ENCODE measurements around the gene DKC1.
"Not testable (repeated sequence)": the region's sequence is repeated elsewhere in the genome, so short reads cannot be mapped to it uniquely, and the experiment has no call there.

DKC1 gene

DNA sequence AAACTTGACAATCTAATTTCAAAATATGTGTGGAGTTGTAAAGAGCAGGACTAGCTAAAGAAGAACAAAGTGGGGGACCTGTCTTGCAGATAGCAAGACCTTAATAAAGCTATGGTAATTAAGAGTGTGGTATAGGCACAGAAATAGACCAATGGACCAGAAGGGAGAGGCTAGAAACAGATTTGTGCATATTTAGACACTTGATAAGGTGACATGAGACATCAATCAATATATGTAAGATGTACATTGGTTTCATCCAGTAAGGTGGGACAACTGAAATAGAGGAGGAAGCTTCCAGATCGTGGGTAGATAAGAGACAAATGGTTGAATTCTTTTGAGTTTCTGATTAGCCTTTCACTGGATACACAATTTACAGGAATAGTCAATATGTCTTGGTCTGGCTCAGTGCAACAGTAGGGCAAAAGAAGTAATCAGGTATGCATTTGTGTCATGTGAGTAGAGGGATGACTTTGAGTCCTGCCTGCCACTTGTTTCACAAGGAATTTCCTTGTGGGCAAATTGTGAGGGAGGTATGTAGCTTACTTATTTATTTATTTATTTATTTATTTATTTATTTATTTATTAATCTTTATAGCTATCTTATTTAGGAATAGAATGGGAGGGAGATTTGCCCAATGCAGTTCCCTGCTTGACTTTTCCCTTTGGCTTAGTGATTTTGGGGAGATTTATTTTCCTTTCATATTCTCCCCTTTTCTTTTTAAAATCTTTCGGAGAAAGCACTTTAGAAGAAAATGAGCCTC, 49.9 kb downstream of the DKC1 start:
- no peak overlapping the region for H3K4me3 ChIP-seq (ENCODE audit: low read length)

GRCh38 chrX:154813801-154814200, 51.1 kb downstream of the DKC1 start:
- H3K4me3 ChIP-seq (ENCODE audit: low read length): no peak overlapping the region
- DNase-seq (ENCODE audit: low read depth, low spot score): no peak

More for the DNA sequence above, 49.9 kb downstream of the DKC1 start:
- no peak for DNase-seq (ENCODE audit: low read depth, low spot score)

DNA sequence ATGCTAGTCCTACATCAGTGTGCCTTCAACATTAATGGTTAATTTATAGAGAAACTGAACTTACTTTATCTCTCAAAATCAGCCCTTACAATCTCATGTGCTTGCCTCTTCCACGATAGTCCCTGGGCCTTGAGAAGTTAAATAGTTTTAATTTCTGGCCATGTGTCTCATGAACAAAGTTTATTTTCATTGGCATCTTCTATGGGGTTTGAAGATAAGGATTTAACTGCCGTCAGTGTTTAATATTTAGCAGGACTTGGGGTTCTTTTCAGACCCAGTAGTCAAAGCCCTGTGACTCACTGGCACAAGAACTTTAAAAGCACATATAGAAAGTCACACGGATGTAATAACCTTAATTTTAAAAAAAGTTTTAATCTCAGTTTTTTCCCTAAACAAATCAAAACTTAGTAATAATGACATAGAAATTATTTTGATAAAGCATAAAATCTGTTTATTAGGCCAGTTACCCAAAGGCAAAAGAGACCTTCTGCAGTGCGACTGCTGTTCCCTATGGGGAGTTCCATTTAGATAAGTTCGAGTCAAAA, 52.7 kb downstream of the DKC1 start:
- no peak overlapping the region for H3K4me3 ChIP-seq (ENCODE audit: low read length)
- DNase-seq (ENCODE audit: low read depth, low spot score): no peak

GRCh38 chrX:154816326-154816898, 53.7 kb downstream of the DKC1 start:
- not testable (repeated sequence) for H3K4me3 ChIP-seq (ENCODE audit: low read length); DNase-seq (ENCODE audit: low read depth, low spot score)

- not testable (repeated sequence) for DNase-seq (ENCODE audit: low read depth, low spot score); H3K4me3 ChIP-seq (ENCODE audit: low read length)
These were observed 54.5 kb downstream of the DKC1 start for GRCh38 chrX:154817048-154817618.

DNA sequence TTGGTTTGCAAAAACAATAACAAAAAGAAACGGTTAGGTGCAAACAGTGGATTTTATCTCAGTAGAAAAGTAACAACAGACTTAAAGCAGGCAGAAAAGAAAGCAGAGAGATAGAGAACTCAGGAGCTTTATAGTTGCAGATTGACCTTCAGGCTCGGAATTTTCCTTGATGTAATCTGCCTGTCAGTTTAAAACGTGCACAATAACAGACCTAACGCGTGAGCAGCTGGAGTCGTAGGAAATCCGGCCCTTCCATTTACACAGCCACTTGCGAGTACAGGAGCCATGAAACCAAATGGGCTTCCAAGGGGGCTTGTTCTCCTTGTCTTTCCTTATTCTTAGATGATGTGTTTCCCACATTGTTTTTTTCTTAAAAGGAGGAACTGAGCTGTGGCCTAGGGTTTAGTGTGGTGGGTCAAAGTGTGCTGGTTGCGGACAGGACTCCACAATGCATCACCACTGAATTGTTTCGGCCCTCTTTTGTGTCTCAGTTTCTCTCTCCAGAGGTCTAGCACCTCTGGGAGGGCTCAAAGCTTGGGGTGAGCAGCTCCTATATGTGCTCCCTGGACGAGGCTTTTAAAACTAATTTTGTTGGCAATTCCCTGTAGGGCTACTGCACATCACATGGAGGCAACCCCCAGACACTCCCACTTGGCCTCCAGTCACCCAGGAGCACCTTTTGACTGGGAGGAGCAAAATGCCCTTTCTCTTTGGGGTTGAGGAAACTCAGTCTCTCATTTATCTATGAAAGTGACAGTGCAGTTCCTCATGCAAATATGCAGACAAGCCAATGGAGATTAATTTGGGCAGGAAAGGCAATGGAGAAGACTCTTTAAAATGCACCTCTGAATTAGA, 56.5 kb downstream of the DKC1 start:
- DNase-seq (ENCODE audit: low read depth, low spot score): no peak
- no peak overlapping the region for H3K4me3 ChIP-seq (ENCODE audit: low read length)

GRCh38 chrX:154819771-154820341, 57.2 kb downstream of the DKC1 start:
- no peak overlapping the region for H3K4me3 ChIP-seq (ENCODE audit: low read length)
- DNase-seq (ENCODE audit: low read depth, low spot score): no peak

- H3K4me3 ChIP-seq (ENCODE audit: low read length): no peak overlapping the region
- no peak for DNase-seq (ENCODE audit: low read depth, low spot score)
These were observed 58.9 kb downstream of the DKC1 start for GRCh38 chrX:154821523-154821922.

DNA sequence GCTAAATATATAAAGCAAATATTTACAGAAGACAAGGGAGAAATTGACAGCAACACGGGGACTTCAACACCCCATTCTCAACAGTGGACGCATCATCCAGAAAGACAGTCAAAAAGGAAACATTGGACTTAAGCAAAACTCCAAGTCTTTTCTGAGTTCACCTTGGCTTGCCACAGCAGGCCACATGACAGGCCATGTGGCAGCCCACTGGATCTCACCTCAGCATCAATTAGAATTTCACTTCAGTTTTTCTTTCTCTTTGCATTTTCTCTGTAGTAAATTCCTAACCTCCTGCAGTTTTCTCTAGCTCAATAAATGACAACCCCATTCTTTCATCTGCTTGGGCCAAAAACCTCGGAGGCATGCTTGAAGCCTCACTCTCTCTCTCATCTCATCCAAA, 59.4 kb downstream of the DKC1 start:
- no peak overlapping the region for H3K4me3 ChIP-seq (ENCODE audit: low read length)
- no peak for DNase-seq (ENCODE audit: low read depth, low spot score)

DNA sequence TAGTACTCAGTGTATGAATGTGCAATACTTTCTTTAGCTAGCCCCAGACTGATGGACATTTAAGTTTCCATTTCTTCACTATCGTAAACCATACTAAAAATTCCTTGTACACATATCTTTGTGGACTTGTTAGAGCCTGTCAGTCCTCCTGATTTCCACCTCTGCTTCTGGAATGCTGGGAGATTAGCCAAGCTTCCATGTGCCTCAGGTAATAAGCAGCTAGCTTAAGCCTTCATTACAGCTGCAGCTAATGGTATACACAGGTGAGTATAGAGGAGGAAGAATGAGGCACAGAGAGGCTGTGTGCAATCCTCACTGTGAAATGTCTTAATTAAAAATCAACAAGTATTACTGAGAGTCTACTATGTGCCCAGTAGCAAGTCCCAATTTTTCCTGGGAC, 62.0 kb downstream of the DKC1 start:
- H3K4me3 ChIP-seq (ENCODE audit: low read length): no peak overlapping the region
- DNase-seq (ENCODE audit: low read depth, low spot score): no peak

DNA sequence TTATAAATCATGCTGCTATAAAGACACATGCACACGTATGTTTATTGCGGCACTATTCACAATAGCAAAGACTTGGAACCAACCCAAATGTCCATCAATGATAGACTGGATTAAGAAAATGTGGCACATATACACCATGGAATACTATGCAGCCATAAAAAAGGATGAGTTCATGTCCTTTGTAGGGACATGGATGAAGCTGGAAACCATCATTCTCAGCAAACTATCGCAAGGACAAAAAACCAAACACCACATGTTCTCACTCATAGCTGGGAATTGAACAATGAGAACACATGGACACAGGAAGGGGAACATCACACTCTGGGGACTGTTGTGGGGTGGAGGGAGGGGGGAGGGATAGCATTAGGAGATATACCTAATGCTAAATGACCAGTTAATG, 62.9 kb downstream of the DKC1 start:
- H3K4me3 ChIP-seq (ENCODE audit: low read length); DNase-seq (ENCODE audit: low read depth, low spot score): not testable (repeated sequence)
